Loucy (cell line): ENCODE data around the gene PROSER1.

ENCODE experiments used
- H2AFZ ChIP-seq: fragments of 200-600 bp; sonication (generic); 2 replicates; pipeline ENCODE4 v1.6.0; 2016; ENCODE audit warnings: antibody characterized with exemption, mild to moderate bottlenecking, low read length, moderate library complexity
- H3F3A ChIP-seq: fragments of 200-600 bp; 2 replicates; pipeline ENCODE4 v1.6.0; 2016; ENCODE audit warnings: antibody characterized with exemption, low read depth, mild to moderate bottlenecking
- H3K27me3 ChIP-seq: fragments of 200-600 bp; sonication (generic); 2 replicates; pipeline ENCODE4 v1.6.1; 2014; ENCODE audit warnings: low read length, mild to moderate bottlenecking; ENCODE audit not compliant: insufficient read depth, poor library complexity, severe bottlenecking
- H3K36me3 ChIP-seq: fragments of 200-600 bp; sonication (generic); 2 replicates; pipeline ENCODE4 v1.6.1; 2016; ENCODE audit warnings: low read length; ENCODE audit not compliant: insufficient read depth
- H3K4me1 ChIP-seq: fragments of 200-600 bp; sonication (generic); 2 replicates; pipeline ENCODE4 v1.5.1; 2014; ENCODE audit warnings: low read length, mild to moderate bottlenecking; ENCODE audit not compliant: insufficient read depth, poor library complexity, severe bottlenecking
- H3K4me2 ChIP-seq: fragments of 200-600 bp; sonication (generic); 2 replicates; pipeline ENCODE4 v1.6.0; 2014; ENCODE audit warnings: antibody characterized with exemption, low read length, low read depth, mild to moderate bottlenecking; ENCODE audit not compliant: poor library complexity, severe bottlenecking
- H3K4me3 ChIP-seq: fragments of 200-600 bp; sonication (generic); 2 replicates; pipeline ENCODE4 v1.5.1; 2014; ENCODE audit warnings: low read length, mild to moderate bottlenecking, mixed read lengths; ENCODE audit not compliant: poor library complexity, severe bottlenecking
- H3K79me2 ChIP-seq: fragments of 200-600 bp; sonication (generic); 2 replicates; pipeline ENCODE4 v1.6.1; 2014; ENCODE audit warnings: low read length; ENCODE audit not compliant: insufficient read depth
- H3K9ac ChIP-seq: fragments of 200-600 bp; sonication (generic); 2 replicates; pipeline ENCODE4 v1.6.0; 2014; ENCODE audit warnings: mild to moderate bottlenecking, low read depth, low read length, moderate library complexity; ENCODE audit not compliant: poor library complexity, severe bottlenecking
- H3K9me2 ChIP-seq: fragments of 200-600 bp; sonication (generic); replicated peaks from 2 replicates; pipeline ENCODE4 v1.6.1; 2016; ENCODE audit warnings: low read depth, low read length, mixed read lengths
- H3K9me3 ChIP-seq: fragments of 200-600 bp; sonication (generic); 2 replicates; pipeline ENCODE4 v1.6.1; 2014; ENCODE audit warnings: mild to moderate bottlenecking, antibody characterized with exemption, low read length, low read depth; ENCODE audit not compliant: insufficient read depth
- H4K20me1 ChIP-seq: fragments of 200-600 bp; sonication (generic); 2 replicates; pipeline ENCODE4 v1.6.0; 2014; ENCODE audit warnings: antibody characterized with exemption, low read length, mild to moderate bottlenecking; ENCODE audit not compliant: insufficient read depth, poor library complexity, severe bottlenecking
- EZH2phosphoT487 ChIP-seq: fragments of 200-600 bp; IDR thresholded peaks from 2 replicates; pipeline ENCODE4 v1.6.1; 2018; ENCODE audit warnings: antibody characterized with exemption, mild to moderate bottlenecking, moderate library complexity, borderline replicate concordance
- TF ChIP-seq, protein P1 (sequence below): fragments of 200-600 bp; sonication (generic); conservative IDR thresholded peaks from 2 replicates; pipeline ENCODE4 v1.5.1; 2014; ENCODE audit warnings: mild to moderate bottlenecking, antibody characterized with exemption, low read length

Gene PROSER1

DNA sequence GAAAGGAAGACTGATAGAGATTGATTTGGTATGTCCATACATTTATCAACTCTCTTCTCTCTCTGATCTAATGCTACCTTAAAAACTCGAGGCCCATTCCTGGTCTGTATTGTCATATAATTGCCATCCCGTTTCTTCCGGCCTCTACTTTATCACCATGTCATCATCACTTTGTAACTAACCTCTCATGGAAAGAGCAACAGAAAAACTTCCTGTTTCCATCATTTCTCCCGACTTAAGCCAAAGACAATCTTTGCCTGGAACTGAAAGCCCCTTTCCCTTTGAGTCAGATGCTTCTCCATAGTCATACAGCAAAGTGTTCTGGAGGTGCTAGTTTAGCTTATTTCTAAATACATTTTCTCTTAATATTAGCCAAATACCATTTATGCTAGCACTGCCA, 44.5 kb downstream of the PROSER1 start:
- H3K9me2 ChIP-seq, result no peaks in the 10 kb centered on the region
- H3K4me3 ChIP-seq, result no peak overlapping the region
- TF ChIP-seq EZH2phosphoT487, result no peak
- TF ChIP-seq, protein P1, sequence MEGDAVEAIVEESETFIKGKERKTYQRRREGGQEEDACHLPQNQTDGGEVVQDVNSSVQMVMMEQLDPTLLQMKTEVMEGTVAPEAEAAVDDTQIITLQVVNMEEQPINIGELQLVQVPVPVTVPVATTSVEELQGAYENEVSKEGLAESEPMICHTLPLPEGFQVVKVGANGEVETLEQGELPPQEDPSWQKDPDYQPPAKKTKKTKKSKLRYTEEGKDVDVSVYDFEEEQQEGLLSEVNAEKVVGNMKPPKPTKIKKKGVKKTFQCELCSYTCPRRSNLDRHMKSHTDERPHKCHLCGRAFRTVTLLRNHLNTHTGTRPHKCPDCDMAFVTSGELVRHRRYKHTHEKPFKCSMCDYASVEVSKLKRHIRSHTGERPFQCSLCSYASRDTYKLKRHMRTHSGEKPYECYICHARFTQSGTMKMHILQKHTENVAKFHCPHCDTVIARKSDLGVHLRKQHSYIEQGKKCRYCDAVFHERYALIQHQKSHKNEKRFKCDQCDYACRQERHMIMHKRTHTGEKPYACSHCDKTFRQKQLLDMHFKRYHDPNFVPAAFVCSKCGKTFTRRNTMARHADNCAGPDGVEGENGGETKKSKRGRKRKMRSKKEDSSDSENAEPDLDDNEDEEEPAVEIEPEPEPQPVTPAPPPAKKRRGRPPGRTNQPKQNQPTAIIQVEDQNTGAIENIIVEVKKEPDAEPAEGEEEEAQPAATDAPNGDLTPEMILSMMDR, result no peak
- no peaks in the 10 kb centered on the region for H3K27me3 ChIP-seq
- no peaks in the 10 kb centered on the region for H3K79me2 ChIP-seq
- no peaks in the 10 kb centered on the region for H3K9me3 ChIP-seq
- H4K20me1 ChIP-seq, result no peaks in the 10 kb centered on the region
- H3K36me3 ChIP-seq, result no peaks in the 10 kb centered on the region
- H3K9ac ChIP-seq, result no peak overlapping the region
- H3F3A ChIP-seq, result no peaks in the 10 kb centered on the region
- H3K4me1 ChIP-seq, result no peaks in the 10 kb centered on the region
- H3K4me2 ChIP-seq, result no peak overlapping the region
- H2AFZ ChIP-seq, result no peak overlapping the region

DNA sequence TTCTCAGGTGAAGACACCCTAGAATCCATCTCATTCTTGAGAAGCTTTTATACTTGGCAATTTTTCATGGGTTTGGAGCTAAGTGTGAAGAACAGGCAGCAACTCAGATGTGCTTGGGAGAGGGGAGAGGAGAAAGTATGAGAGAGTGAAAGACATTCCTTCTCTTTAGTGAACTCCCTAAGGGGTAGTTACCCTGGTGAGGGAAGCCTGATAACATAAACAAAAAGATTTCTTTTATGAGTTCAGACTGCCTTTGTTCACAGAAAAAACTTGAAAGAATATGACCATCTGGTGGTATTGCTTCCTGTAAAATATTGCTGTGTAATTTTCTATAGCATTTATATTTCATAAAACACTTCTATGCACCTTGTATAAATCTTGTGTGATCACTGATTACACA, 47.2 kb downstream of the PROSER1 start, which contains the start of gene STOML3:
Gene STOML3, minus strand, starts transcription at position 139 of the 400 bp plus-strand sequence. Its CDS starts 110 bp downstream, at position 29.
- H3K9me3 ChIP-seq, result no peaks in the 10 kb centered on the region
- H3K79me2 ChIP-seq, result no peaks in the 10 kb centered on the region
- H3K4me1 ChIP-seq, result no peaks in the 10 kb centered on the region
- no peaks in the 10 kb centered on the region for H3K27me3 ChIP-seq
- H3F3A ChIP-seq, result no peaks in the 10 kb centered on the region
- H3K9me2 ChIP-seq, result no peaks in the 10 kb centered on the region
- TF ChIP-seq, protein P1, result no peak
- TF ChIP-seq EZH2phosphoT487, result no peak
- no peak within 1 kb of the TSS for H3K4me2 ChIP-seq
- H4K20me1 ChIP-seq, result no peaks in the 10 kb centered on the region
- no peak within 1 kb of the TSS for H2AFZ ChIP-seq
- H3K4me3 ChIP-seq, result no peak within 1 kb of the TSS
- no peak within 1 kb of the TSS for H3K9ac ChIP-seq
- H3K36me3 ChIP-seq, result no peaks in the 10 kb centered on the region

DNA sequence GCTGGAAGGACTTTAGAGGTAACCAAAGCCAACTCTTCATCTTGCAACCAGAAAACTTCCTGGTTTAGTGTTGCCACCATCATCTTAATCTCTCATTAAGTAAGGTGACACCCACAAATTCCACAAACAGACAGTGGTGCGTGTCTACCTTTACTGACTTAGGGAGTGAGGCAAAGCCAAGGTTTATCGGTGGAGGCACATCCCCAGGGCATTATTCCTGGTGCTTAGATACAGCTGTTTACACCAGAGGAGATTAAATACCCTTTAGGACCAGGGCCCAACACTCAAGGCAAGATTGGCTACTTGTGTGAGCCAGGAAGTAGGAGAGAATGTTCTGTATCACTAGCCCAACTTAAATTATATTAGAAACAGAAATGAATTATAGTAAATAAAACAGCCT, 56.8 kb downstream of the PROSER1 start:
- Histone ChIP-seq H3K79me2 (no peaks in the 10 kb centered on the region), H3K9ac (no peak overlapping the region), H3K36me3 (no peaks in the 10 kb centered on the region), H3K4me3 (no peak overlapping the region), H3K4me1 (no peaks in the 10 kb centered on the region), H3F3A (no peaks in the 10 kb centered on the region), H4K20me1 (no peaks in the 10 kb centered on the region), H3K4me2 (no peak overlapping the region), H3K27me3 (no peaks in the 10 kb centered on the region), H3K9me2 (no peaks in the 10 kb centered on the region), H3K9me3 (no peaks in the 10 kb centered on the region), H2AFZ (no peak overlapping the region)
- TF ChIP-seq, protein P1, result no peak
- TF ChIP-seq EZH2phosphoT487, result no peak
